GM12874 (cell line): ENCODE measurements around the gene MAP3K5.

Experiments used
- TF ChIP-seq, protein P1 (sequence below): IDR thresholded peaks from 2 replicates; pipeline ENCODE4 v1.5.1; 2011; ENCODE audit warnings: low read depth, mild to moderate bottlenecking, control low read depth, low read length, moderate library complexity; ENCODE audit not compliant: insufficient read depth

MAP3K5 gene

DNA sequence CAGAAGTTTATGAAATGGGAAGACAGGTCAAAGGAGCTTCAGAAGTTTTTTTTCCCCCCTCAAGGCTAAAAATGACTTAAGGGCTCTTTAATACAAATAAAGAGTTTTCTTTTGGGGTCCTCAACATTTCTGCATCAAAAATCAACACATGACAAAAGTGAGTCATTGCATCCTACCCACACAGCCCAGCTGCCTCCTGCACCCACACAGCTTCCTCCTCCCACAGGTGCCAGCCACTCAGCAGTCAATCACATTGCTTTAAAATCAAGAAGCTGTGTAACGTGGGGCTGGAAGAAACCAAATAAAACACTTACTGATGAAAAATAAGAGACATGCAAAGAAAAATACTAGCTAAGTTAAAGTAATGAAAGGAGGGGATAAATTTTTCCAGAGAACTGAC is 68.5 kb downstream of the MAP3K5 start:
- TF ChIP-seq, protein P1, sequence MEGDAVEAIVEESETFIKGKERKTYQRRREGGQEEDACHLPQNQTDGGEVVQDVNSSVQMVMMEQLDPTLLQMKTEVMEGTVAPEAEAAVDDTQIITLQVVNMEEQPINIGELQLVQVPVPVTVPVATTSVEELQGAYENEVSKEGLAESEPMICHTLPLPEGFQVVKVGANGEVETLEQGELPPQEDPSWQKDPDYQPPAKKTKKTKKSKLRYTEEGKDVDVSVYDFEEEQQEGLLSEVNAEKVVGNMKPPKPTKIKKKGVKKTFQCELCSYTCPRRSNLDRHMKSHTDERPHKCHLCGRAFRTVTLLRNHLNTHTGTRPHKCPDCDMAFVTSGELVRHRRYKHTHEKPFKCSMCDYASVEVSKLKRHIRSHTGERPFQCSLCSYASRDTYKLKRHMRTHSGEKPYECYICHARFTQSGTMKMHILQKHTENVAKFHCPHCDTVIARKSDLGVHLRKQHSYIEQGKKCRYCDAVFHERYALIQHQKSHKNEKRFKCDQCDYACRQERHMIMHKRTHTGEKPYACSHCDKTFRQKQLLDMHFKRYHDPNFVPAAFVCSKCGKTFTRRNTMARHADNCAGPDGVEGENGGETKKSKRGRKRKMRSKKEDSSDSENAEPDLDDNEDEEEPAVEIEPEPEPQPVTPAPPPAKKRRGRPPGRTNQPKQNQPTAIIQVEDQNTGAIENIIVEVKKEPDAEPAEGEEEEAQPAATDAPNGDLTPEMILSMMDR, result no peak

DNA sequence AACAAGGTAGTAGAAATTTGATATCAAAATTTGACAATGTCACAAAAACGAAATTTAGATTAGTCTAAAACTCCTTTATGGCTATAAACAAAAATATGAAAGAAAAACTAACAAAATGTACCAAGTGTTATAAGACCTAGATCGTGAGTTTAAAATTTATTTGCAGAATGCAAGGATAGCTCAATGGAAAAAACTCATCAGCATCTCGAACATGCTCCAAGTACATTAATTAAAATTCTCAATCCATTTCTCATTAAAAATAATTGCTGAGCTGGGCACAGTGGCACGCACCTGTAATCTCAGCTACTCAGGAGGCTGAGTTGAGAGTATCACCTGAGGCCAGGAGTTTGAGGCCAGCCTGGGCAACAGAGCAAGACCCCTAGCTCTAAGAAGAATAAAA is 70.8 kb downstream of the MAP3K5 start:
- TF ChIP-seq, protein P1, result no peak

DNA sequence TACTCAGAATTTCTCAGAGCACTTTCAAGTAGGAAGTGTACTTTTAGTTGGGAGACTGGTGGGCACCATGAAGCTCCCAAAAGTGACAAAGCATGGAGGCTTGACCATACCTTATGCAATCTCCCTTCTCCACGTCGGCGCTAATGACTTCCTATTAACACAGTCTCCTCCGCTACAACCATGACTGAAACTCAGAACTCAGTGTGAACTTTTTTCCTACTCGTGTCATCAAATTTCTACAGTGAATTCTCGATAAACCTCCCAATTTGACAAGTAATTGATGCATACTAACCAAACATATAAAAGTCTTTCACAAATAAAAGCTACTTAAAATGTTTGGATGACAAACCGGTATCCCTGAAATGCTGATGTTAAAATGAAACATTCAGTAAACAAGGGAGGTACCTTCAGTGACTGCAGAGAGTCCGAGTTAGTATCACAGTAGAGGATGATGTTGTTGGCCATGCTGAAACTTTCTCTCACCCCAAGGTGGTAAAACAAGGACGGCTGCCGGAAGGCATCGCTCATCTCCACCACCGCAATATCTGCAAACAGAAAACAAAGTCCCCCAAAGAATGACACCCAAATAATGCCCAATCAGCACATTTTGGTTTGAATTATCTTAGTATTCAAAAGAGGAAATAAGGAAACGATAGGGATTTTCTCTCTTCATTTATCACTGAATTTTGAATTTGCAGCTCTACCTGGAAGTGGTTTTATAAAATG is 72.1 kb downstream of the MAP3K5 start:
- TF ChIP-seq, protein P1, result no peak

DNA sequence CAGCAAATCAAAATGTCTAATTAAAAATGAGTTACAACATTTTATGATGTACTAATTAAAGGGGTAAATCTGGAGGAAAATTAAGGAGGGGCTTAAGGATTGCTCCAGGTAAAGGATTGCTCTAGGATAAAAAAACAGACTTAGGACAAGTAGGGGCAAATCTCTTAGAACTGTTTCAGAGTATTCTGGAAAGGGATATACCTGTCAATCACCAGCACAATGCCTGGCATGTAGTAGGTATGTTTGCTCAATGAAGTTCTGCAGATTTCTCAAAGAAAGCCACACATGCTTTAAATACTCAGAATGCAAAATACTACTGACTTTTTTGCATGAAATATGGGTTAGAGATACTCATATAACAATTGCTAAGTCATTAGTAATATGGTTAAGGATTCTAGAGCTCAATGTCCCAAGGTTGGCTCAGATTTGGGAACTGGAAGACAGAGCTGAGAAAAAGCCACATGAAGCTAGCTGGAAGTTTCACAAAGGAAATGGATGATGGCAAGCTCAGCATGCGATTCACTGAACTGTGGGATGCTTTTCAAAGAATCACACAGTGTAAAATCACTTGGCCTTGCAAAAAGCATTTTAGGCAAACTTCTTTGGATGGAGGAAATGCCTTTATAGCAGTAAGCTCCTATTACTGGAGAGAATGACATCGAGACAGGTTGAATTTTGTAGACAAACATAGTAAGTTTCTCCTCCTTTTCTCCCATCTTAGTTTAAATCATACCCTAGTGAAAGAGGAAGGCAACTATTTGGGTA is 72.8 kb downstream of the MAP3K5 start:
- TF ChIP-seq, protein P1, result no peak

DNA sequence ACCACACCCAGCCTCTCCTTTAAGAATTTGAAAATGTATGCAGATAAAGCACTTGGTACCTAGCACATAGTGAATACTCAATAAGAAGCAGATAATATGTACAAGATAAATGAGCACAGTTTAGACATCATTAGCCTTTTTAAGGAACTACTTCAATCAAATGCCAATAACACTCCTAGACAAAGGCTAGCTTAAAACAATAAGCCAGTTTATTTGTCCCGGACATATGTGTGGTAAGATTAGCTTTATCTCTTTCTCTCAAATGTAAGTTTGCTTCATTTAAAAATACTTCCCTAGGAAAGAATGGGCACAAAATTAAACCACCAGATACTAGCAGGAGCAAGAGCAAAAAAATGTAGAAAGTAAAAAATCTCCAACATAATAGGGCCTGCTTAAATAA is 73.8 kb downstream of the MAP3K5 start:
- TF ChIP-seq, protein P1, result no peak

DNA sequence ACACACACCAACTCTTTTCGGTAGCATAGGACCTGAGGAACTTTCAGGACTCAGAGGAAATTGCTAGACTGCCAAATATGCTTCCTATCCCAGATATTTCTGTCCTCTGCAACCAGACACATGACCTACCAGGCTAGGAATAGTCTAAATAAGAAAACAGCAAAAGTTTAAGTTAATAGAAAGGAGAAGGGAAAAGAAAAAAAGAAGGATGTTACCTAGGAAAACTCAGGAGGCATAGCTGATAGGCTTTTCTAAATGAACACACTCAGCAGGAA is 74.6 kb downstream of the MAP3K5 start:
- TF ChIP-seq, protein P1, result no peak

DNA sequence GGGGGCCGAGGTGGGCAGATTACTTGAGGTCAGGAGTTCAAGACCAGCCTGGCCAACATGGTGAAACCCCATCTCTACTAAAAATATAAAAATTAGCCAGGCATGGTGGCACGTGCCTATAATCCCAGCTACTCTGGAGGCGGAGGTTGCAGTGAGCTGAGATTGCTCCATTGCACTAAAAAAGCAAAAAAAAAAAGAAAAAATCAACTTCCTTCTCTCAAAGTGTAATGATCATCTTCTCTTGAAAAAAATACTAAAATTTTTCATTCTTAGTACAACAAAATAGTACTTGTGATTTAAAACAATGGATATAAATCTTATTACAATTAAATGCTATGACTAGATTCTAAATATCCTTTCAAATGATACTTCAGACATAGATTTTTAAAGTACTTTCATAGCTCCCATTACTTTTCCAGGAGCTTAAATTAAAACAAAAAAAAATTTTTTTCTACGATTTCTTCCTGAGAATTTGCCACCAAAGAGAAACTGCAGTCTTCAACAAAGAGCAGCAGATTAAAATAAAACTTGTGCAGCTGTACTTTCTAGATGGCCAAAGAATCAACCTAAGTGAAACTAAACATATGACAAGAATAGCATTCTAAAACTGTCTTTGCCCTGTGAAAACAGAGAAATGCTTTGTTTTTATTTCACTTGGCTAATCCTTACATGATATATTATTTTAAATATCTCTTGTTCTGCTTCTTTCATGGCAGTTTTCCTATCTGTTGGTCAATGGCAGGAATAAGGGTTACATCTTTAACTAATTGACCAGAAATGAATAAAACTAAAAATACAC is 75.2 kb downstream of the MAP3K5 start:
- TF ChIP-seq, protein P1, result no peak
